Endodermal cell (in vitro differentiated cells): Measurements from ENCODE around the gene ZNF775. TPM values are rescaled to one million over a fixed set of nuclear protein-coding genes. Genes with fewer than 3 reads are reported as not detected.

Experiments used
- DNase-seq: peaks from one replicate; pipeline ENCODE4 v3.0.0-alpha.2; 2017
- H3K27ac ChIP-seq: 2 replicates; pipeline ENCODE4 v1.5.1; 2013; ENCODE audit warnings: mild to moderate bottlenecking, low read depth, low read length, moderate library complexity
- H3K27me3 ChIP-seq: 2 replicates; pipeline ENCODE4 v1.6.1; 2013; ENCODE audit warnings: mild to moderate bottlenecking, low read length, moderate library complexity; ENCODE audit not compliant: insufficient read depth, control insufficient read depth, poor library complexity, severe bottlenecking
- H3K36me3 ChIP-seq: 2 replicates; pipeline ENCODE4 v1.7.0; 2013; ENCODE audit warnings: mild to moderate bottlenecking, low read length, moderate library complexity; ENCODE audit not compliant: control insufficient read depth, insufficient read depth
- H3K4me1 ChIP-seq: one replicate; pipeline ENCODE4 v1.7.0; 2013; ENCODE audit warnings: low read length; ENCODE audit not compliant: control insufficient read depth, insufficient read depth
- H3K4me3 ChIP-seq: 2 replicates; pipeline ENCODE4 v1.5.1; 2013; ENCODE audit warnings: mild to moderate bottlenecking, low read length, moderate library complexity
- H3K9ac ChIP-seq: 2 replicates; pipeline ENCODE4 v1.6.1; 2013; ENCODE audit warnings: mild to moderate bottlenecking, low read length, moderate library complexity; ENCODE audit not compliant: poor library complexity, severe bottlenecking; ENCODE audit errors: extremely low read depth
- H3K9me3 ChIP-seq: 2 replicates; pipeline ENCODE4 v1.6.1; 2013; ENCODE audit warnings: mild to moderate bottlenecking, low read length, moderate library complexity; ENCODE audit not compliant: control insufficient read depth
- H3K27ac Mint-ChIP-seq: 2 replicates; pipeline ENCODE4 v1.8.0; 2020; ENCODE audit warnings: mixed read lengths
- H3K27me3 Mint-ChIP-seq: 2 replicates; pipeline ENCODE4 v1.8.0; 2021; ENCODE audit warnings: mild to moderate bottlenecking, mixed read lengths; ENCODE audit not compliant: insufficient read depth
- H3K36me3 Mint-ChIP-seq: 2 replicates; pipeline ENCODE4 v1.8.0; 2020; ENCODE audit warnings: low read depth, mixed read lengths
- H3K4me1 Mint-ChIP-seq: 2 replicates; pipeline ENCODE4 v1.8.0; 2020; ENCODE audit warnings: mixed read lengths
- H3K4me3 Mint-ChIP-seq: 2 replicates; pipeline ENCODE4 v1.8.0; 2020; ENCODE audit warnings: mild to moderate bottlenecking, moderate library complexity, mixed read lengths
- H3K9me3 Mint-ChIP-seq: 2 replicates; pipeline ENCODE4 v1.8.0; 2020; ENCODE audit warnings: mild to moderate bottlenecking, mixed read lengths
- WGBS, 2 experiments: methylation state at CpG; one replicate each; pipeline versions ENCODE4 v1.1.5 to v1.1.7; 2013; ENCODE audit warnings: missing lambda C conversion rate in 2 of 2, mixed read lengths in 1 of 2; ENCODE audit not compliant: insufficient coverage in 1 of 2, insufficient read length in 1 of 2; 5-methylcytosine and 5-hydroxymethylcytosine counted together
- total RNA-seq, 2 donors: library from RNA; stranded (reverse); fragmentation: NEBNext Ultra II Directional in 1 of 2; extraction: Animal tissue kit (Norgen Biotek cat#: 25700) in 1 of 2; gene quantifications; 2 replicates in 1 of 2; 3 replicates in 1 of 2; pipeline ENCODE4 v1.2.1, GENCODE V29; 2021
- TF ChIP-seq, protein P1 (sequence below): fragments of 200-600 bp; sonication (generic); conservative IDR thresholded peaks from 2 replicates; pipeline ENCODE4 v1.5.0; 2021; ENCODE audit warnings: antibody characterized with exemption, mild to moderate bottlenecking

The ZNF775 gene
- total RNA-seq, 2 donors from 2014 or later = 10.0 to 11.3 TPM

DNA sequence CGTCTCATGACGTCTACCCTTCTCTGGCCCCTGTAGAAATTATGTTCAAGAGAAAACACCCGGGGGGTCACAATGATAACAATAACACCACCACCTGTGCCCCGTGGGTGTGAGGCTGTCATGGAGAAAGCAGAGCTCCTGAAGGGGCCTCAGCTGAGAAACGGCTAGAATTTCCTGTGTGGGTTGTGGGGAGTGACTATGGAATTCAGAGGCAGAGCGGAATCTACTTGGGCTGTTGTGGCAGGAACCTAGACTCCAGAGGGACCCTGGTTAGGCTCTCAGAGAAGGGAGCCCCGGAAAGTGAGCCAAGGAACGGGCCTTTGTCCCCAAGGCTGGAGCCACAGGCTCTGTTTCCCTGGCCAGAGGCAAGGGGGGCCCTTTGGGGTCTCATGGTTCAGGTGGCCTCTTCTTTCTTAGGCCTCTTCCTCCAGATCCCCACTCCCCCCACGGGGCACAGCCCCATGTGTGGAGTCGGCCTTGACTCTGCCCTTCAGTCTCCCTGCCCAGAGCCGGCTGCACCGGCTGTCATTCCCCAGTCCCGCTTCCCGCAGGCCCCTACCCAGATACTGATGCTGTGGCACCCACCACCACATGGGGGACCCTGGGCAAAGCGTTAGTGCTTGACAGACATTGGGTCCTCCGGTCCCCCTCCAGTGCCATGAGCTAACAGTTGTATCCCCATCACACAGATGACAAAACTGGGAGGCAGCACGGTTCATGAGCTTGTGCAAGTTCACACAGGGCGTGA lies 64.8 kb downstream of the ZNF775 start:
- Histone ChIP-seq H3K27ac (no peak overlapping the region), H3K4me1 (no peaks in the 10 kb centered on the region), H3K36me3 (no peaks in the 10 kb centered on the region), H3K9me3 (no peaks in the 10 kb centered on the region), H3K27me3 (peaks cover 13% of the 10 kb centered on the region), H3K9ac (no peak overlapping the region), H3K4me3 (no peak overlapping the region)
- TF ChIP-seq, protein P1, sequence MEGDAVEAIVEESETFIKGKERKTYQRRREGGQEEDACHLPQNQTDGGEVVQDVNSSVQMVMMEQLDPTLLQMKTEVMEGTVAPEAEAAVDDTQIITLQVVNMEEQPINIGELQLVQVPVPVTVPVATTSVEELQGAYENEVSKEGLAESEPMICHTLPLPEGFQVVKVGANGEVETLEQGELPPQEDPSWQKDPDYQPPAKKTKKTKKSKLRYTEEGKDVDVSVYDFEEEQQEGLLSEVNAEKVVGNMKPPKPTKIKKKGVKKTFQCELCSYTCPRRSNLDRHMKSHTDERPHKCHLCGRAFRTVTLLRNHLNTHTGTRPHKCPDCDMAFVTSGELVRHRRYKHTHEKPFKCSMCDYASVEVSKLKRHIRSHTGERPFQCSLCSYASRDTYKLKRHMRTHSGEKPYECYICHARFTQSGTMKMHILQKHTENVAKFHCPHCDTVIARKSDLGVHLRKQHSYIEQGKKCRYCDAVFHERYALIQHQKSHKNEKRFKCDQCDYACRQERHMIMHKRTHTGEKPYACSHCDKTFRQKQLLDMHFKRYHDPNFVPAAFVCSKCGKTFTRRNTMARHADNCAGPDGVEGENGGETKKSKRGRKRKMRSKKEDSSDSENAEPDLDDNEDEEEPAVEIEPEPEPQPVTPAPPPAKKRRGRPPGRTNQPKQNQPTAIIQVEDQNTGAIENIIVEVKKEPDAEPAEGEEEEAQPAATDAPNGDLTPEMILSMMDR = no peak
- DNase-seq = no peak
- WGBS, 2 experiments = 84 to 92% methylated on average over 8 to 18 of the region's 18 CpGs
- Mint-ChIP-seq H3K27ac (no peak overlapping the region), H3K36me3 (no peaks in the 10 kb centered on the region), H3K27me3 (peaks cover 63% of the 10 kb centered on the region), H3K4me1 (no peaks in the 10 kb centered on the region), H3K9me3 (peaks cover 4% of the 10 kb centered on the region), H3K4me3 (no peak overlapping the region)

DNA sequence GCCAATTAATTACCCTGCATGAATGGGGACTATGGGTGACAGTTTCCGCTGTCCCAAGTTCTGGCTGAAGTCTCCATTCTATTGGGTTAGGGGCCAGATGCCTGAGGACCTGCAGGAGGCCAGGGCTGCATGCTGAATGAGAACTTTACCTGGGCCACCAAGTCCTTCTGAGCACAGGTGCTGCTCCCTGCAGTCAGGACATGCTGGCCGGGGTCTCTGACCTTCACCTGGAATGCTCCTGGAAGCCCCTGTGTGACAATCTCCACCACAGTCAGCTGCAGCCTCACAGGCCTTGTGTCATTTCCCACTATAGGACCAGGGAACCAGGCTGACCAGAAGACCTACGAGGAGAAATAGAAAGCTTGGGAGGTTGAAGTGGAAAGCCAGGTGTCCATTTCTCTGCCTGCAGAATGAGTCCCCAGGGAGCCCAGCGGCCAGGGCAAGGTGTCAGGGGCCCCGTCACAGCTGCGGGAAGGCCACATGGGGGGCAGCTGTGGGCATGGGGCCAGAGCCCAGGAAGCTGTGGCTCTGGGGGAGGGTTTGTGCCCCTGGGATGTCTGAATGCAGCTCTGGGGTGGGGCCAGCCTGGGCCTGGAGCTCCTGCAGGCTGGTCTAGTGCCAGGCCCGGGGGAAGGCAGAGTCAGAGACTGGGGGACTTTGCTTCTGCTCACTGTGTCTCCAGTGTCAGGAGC lies 65.7 kb downstream of the ZNF775 start:
- no peak overlapping the region for H3K9ac ChIP-seq
- no peaks in the 10 kb centered on the region for H3K4me1 ChIP-seq
- Mint-ChIP-seq H3K27me3 (peaks cover 63% of the 10 kb centered on the region), H3K4me3 (no peak overlapping the region), H3K36me3 (no peaks in the 10 kb centered on the region), H3K4me1 (no peaks in the 10 kb centered on the region), H3K9me3 (peaks cover 4% of the 10 kb centered on the region), H3K27ac (no peak overlapping the region)
- WGBS, 2 experiments = 85 to 90% methylated on average over 4 to 7 of the region's 7 CpGs
- no peak overlapping the region for H3K4me3 ChIP-seq
- no peaks in the 10 kb centered on the region for H3K36me3 ChIP-seq
- no peak overlapping the region for H3K27ac ChIP-seq
- H3K9me3 ChIP-seq = no peaks in the 10 kb centered on the region
- H3K27me3 ChIP-seq = peaks cover 14% of the 10 kb centered on the region
- TF ChIP-seq, protein P1 = no peak
- DNase-seq = no peak

DNA sequence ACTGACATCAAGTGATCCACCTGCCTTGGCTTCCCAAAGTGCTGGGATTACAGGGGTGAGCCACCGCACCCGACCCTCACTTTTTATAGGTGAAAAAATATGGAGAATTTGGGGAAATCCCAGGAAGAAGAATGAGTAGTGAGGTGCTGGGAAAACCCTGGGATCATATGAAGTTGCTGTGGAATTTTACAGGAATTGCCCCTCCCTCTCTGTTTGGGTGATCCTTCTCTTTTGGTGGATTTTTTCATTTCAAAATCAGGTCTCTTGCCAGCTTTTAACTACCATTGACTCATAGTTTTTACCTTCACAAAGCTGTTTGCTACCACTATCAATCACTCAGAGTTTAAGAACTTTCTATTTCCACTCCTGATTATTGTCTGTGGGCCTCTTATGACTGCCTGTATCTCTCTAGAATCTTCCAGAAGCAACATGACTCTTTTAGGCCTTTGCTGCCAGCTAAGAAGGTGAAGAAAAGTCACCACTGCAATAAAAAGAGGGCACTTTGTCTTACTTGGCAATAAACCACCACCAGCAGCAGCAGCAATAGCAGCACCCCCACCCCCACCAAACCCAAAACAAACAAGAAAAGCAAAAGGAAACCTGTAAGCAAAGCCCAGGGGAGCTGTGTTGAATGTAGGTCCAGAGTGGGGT lies 67.3 kb downstream of the ZNF775 start:
- 92% methylated on average over 2 of the region's 2 CpGs; no CpG with 5 or more reads in 1 of the 2 experiments for WGBS, 2 experiments
- H3K4me1 ChIP-seq = no peaks in the 10 kb centered on the region
- H3K27ac ChIP-seq = no peak overlapping the region
- no peaks in the 10 kb centered on the region for H3K9me3 ChIP-seq
- Mint-ChIP-seq H3K27me3 (peaks cover 68% of the 10 kb centered on the region), H3K4me1 (no peaks in the 10 kb centered on the region), H3K4me3 (no peak overlapping the region), H3K27ac (no peak overlapping the region), H3K36me3 (no peaks in the 10 kb centered on the region), H3K9me3 (peaks cover 1% of the 10 kb centered on the region)
- H3K36me3 ChIP-seq = no peaks in the 10 kb centered on the region
- H3K27me3 ChIP-seq = peaks cover 20% of the 10 kb centered on the region
- DNase-seq = no peak
- H3K4me3 ChIP-seq = no peak overlapping the region
- TF ChIP-seq, protein P1 = no peak
- no peak overlapping the region for H3K9ac ChIP-seq

Other genes with a start within 250 kb of the ZNF775 start
- 10 to 100 TPM in 1 of 2 donors, under 1 TPM in 1; 0.77 to 27.0 TPM for gene LRRC61, start 56.0 kb upstream of the ZNF775 start, total RNA-seq
- gene ACTR3C, start 55.8 kb upstream of the ZNF775 start, total RNA-seq = under 1 TPM in 1 of 2 donors, not detected in 1; 0.92 TPM
- 10 to 100 TPM; 32.2 to 48.2 TPM for gene RARRES2, start 37.7 kb upstream of the ZNF775 start, total RNA-seq
- gene REPIN1, start 10.5 kb upstream of the ZNF775 start, total RNA-seq = 10 to 100 TPM; 85.4 to 94.4 TPM
- not detected for gene GIMAP8, start 71.3 kb downstream of the ZNF775 start, total RNA-seq
- not detected for gene GIMAP7, start 135.5 kb downstream of the ZNF775 start, total RNA-seq
- gene GIMAP4, start 188.1 kb downstream of the ZNF775 start, total RNA-seq = under 1 TPM in 1 of 2 donors, not detected in 1; 0.33 TPM